Hepatocyte (in vitro differentiated cells): ENCODE results near the gene ARID5A.

ENCODE experiments used
- EZH2 ChIP-seq: fragments of 200-600 bp; sonication (generic); IDR thresholded peaks from 2 replicates; pipeline ENCODE4 v1.6.1; 2016; ENCODE audit warnings: antibody characterized with exemption, mild to moderate bottlenecking, borderline replicate concordance
- EZH2phosphoT487 ChIP-seq: fragments of 200-600 bp; sonication (generic); IDR thresholded peaks from one replicate; pipeline ENCODE4 v1.6.1; 2018; ENCODE audit warnings: antibody characterized with exemption, mild to moderate bottlenecking, low read depth, moderate library complexity; ENCODE audit not compliant: unreplicated experiment, severe bottlenecking
- TF ChIP-seq, protein P1 (sequence below): fragments of 200-600 bp; sonication (generic); IDR thresholded peaks from 2 replicates; pipeline ENCODE4 v1.5.1; 2016; ENCODE audit warnings: antibody characterized with exemption, mild to moderate bottlenecking; ENCODE audit not compliant: poor library complexity

DNA sequence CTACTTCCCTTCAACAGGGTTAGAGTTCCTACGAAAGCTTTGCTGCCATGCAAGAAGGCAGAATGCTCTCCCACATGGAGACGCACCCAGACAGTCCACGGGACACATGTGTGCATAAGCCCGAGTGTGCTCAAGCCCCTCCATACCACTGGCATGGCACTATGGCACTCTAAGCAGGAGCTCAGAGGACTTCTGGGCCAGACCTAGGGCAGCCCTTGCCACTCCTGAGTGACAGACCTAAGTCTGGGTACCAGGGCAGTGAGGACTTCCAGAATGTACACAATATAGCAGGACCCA lies 11.4 kb upstream of the ARID5A start:
- TF ChIP-seq, protein P1, sequence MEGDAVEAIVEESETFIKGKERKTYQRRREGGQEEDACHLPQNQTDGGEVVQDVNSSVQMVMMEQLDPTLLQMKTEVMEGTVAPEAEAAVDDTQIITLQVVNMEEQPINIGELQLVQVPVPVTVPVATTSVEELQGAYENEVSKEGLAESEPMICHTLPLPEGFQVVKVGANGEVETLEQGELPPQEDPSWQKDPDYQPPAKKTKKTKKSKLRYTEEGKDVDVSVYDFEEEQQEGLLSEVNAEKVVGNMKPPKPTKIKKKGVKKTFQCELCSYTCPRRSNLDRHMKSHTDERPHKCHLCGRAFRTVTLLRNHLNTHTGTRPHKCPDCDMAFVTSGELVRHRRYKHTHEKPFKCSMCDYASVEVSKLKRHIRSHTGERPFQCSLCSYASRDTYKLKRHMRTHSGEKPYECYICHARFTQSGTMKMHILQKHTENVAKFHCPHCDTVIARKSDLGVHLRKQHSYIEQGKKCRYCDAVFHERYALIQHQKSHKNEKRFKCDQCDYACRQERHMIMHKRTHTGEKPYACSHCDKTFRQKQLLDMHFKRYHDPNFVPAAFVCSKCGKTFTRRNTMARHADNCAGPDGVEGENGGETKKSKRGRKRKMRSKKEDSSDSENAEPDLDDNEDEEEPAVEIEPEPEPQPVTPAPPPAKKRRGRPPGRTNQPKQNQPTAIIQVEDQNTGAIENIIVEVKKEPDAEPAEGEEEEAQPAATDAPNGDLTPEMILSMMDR: no peak
- TF ChIP-seq EZH2phosphoT487: no peak
- TF ChIP-seq EZH2: no peak
